Smooth muscle cell (in vitro differentiated cells): ENCODE measurements around the gene PTTG1IP. TPM values are rescaled to one million over a fixed set of nuclear protein-coding genes. Genes with fewer than 3 reads are reported as not detected.

Experiments used
- DNase-seq: peaks from one replicate; lab custom pipeline; 2025; ENCODE audit not compliant: unreplicated experiment; lab: John Stamatoyannopoulos, UW
- H2AFZ ChIP-seq: fragments of 200-600 bp; sonication (generic); 2 replicates; pipeline ENCODE4 v1.6.0; 2016; ENCODE audit warnings: antibody characterized with exemption, low read depth, mild to moderate bottlenecking
- H3F3A ChIP-seq: fragments of 200-600 bp; sonication (generic); 2 replicates; pipeline ENCODE4 v1.6.0; 2017; ENCODE audit warnings: antibody characterized with exemption, low read depth
- H3K27ac ChIP-seq: fragments of 200-600 bp; sonication (generic); 2 replicates; pipeline ENCODE4 v1.5.1; 2016; ENCODE audit warnings: low read depth, mild to moderate bottlenecking
- H3K27me3 ChIP-seq: fragments of 200-600 bp; sonication (generic); 2 replicates; pipeline ENCODE4 v1.6.1; 2016; ENCODE audit warnings: low read depth, mild to moderate bottlenecking
- H3K36me3 ChIP-seq: fragments of 200-600 bp; sonication (generic); 2 replicates; pipeline ENCODE4 v1.5.1; 2016; ENCODE audit warnings: low read depth
- H3K4me1 ChIP-seq: fragments of 200-600 bp; sonication (generic); 2 replicates; pipeline ENCODE4 v1.5.1; 2016; ENCODE audit warnings: low read depth
- H3K4me2 ChIP-seq: fragments of 200-600 bp; sonication (generic); 2 replicates; pipeline ENCODE4 v1.6.0; 2016; ENCODE audit warnings: mild to moderate bottlenecking
- H3K4me3 ChIP-seq: fragments of 200-600 bp; sonication (generic); 2 replicates; pipeline ENCODE4 v1.5.1; 2016; ENCODE audit warnings: mild to moderate bottlenecking
- H3K79me2 ChIP-seq: fragments of 200-600 bp; sonication (generic); 2 replicates; pipeline ENCODE4 v1.6.0; 2016; ENCODE audit warnings: low read depth, mild to moderate bottlenecking
- H3K9ac ChIP-seq: fragments of 200-600 bp; sonication (generic); 2 replicates; pipeline ENCODE4 v1.6.0; 2016; ENCODE audit warnings: low read depth
- H3K9me3 ChIP-seq: fragments of 200-600 bp; sonication (generic); replicated peaks from 2 replicates; pipeline ENCODE4 v1.5.1; 2016; ENCODE audit warnings: low read depth
- H4K20me1 ChIP-seq: fragments of 200-600 bp; sonication (generic); 2 replicates; pipeline ENCODE4 v1.6.0; 2016; ENCODE audit warnings: low read depth
- CTCF ChIP-seq: fragments of 200-600 bp; sonication (generic); IDR thresholded peaks from 2 replicates; pipeline ENCODE4 v1.5.1; 2017; ENCODE audit warnings: borderline replicate concordance, mild to moderate bottlenecking, antibody characterized with exemption; ENCODE audit not compliant: insufficient read depth, poor library complexity, severe bottlenecking
- WGBS: methylation state at CpG from one replicate; pipeline ENCODE4 v1.1.7; 2016; ENCODE audit warnings: low lambda C conversion rate; 5-methylcytosine and 5-hydroxymethylcytosine counted together
- polyA plus RNA-seq: library from polyadenylated mRNA; unstranded; fragments of >200 nt; fragmentation: Nextera tagmentation; extraction: Ambion mirVana; gene quantifications from 2 replicates; pipeline ENCODE4 v1.2.1, GENCODE V29; 2016
- total RNA-seq: library from RNA; depleted of rRNA; stranded (reverse); fragments of >200 nt; gene quantifications from 2 replicates; pipeline ENCODE4 v1.2.3, GENCODE V29; 2014

The PTTG1IP gene
- total and polyA plus RNA-seq, 2 experiments from 2014 or later, result 331 to 340 TPM

GRCh38 chr21:44876849-44877575 is 3.5 kb upstream of the PTTG1IP start:
- Histone ChIP-seq H3K9me3 (no peaks in the 10 kb centered on the region), H3K9ac (no peak overlapping the region), H4K20me1 (peaks cover 11% of the 10 kb centered on the region), H3K79me2 (peaks cover 15% of the 10 kb centered on the region), H3K4me3 (no peak overlapping the region), H3K27me3 (no peaks in the 10 kb centered on the region), H3K36me3 (no peaks in the 10 kb centered on the region), H3K4me2 (no peak overlapping the region), H2AFZ (no peak overlapping the region), H3K4me1 (peaks cover 9% of the 10 kb centered on the region), H3K27ac (no peak overlapping the region), H3F3A (peaks cover 21% of the 10 kb centered on the region)
- no peak for TF ChIP-seq CTCF
- DNase-seq, result no peak
- 95% methylated on average over 12 of the region's 12 CpGs for WGBS

- TF ChIP-seq CTCF, result no peak
- H3K9me3 ChIP-seq, result no peaks in the 10 kb centered on the region
- H3F3A ChIP-seq, result peaks cover 18% of the 10 kb centered on the region
- peaks cover 29% of the 10 kb centered on the region for H3K79me2 ChIP-seq
- no peak for DNase-seq
- H3K9ac ChIP-seq, result no peak overlapping the region
- no peaks in the 10 kb centered on the region for H3K36me3 ChIP-seq
- H3K4me3 ChIP-seq, result peak overlapping the region; percentile 94
- peak overlapping the region; percentile 97 for H3K4me2 ChIP-seq
- no peaks in the 10 kb centered on the region for H3K27me3 ChIP-seq
- peak overlapping the region; percentile 14 for H3K27ac ChIP-seq
- peak overlapping the region; percentile 78 for H2AFZ ChIP-seq
- 58% methylated on average over 6 of the region's 6 CpGs for WGBS
- H3K4me1 ChIP-seq, result peaks cover 17% of the 10 kb centered on the region
- H4K20me1 ChIP-seq, result peaks cover 28% of the 10 kb centered on the region
Measured at GRCh38 chr21:44875316-44875700, 1.8 kb upstream of the PTTG1IP start.

GRCh38 chr21:44874497-44875315 is 1.2 kb upstream of the PTTG1IP start:
- Histone ChIP-seq H3F3A (peaks cover 18% of the 10 kb centered on the region), H3K4me2 (peak overlapping the region; percentile 97), H3K9me3 (no peaks in the 10 kb centered on the region), H3K4me1 (peaks cover 17% of the 10 kb centered on the region), H3K27ac (peak overlapping the region; percentile 72), H3K27me3 (no peaks in the 10 kb centered on the region), H3K79me2 (peaks cover 29% of the 10 kb centered on the region), H3K9ac (peak overlapping the region; percentile 80), H4K20me1 (peaks cover 32% of the 10 kb centered on the region), H2AFZ (peak overlapping the region; percentile 78), H3K4me3 (peak overlapping the region; percentile 94), H3K36me3 (no peaks in the 10 kb centered on the region)
- no peak for DNase-seq
- no peak for TF ChIP-seq CTCF
- 7% methylated on average over 49 of the region's 49 CpGs for WGBS

- peak overlapping the region; percentile 72 for H3K27ac ChIP-seq
- no peaks in the 10 kb centered on the region for H3K36me3 ChIP-seq
- peak overlapping the region; percentile 94 for H3K4me3 ChIP-seq
- peaks cover 38% of the 10 kb centered on the region for H4K20me1 ChIP-seq
- WGBS, result 1% methylated on average over 20 of the region's 20 CpGs
- H3K4me2 ChIP-seq, result peak overlapping the region; percentile 97
- H3K9me3 ChIP-seq, result no peaks in the 10 kb centered on the region
- peak overlapping the region; percentile 78 for H2AFZ ChIP-seq
- H3F3A ChIP-seq, result peaks cover 18% of the 10 kb centered on the region
- H3K27me3 ChIP-seq, result no peaks in the 10 kb centered on the region
- peaks cover 33% of the 10 kb centered on the region for H3K79me2 ChIP-seq
- DNase-seq, result no peak
- peak overlapping the region; percentile 80 for H3K9ac ChIP-seq
- peaks cover 23% of the 10 kb centered on the region for H3K4me1 ChIP-seq
- TF ChIP-seq CTCF, result no peak
Measured at GRCh38 chr21:44874240-44874496, 678 bp upstream of the PTTG1IP start.
